Activated CD8-positive, alpha-beta memory T cell treated with anti-CD3 and anti-CD28 coated beads for 24 hours (primary cell): ENCODE results near the gene PIANP.

Experiments used
- DNase-seq: peaks from one replicate; pipeline ENCODE4 v3.0.0-alpha.2; 2020

PIANP gene

GRCh38 chr12:6701078-6701768, 608 bp upstream of the PIANP start:
- no peak for DNase-seq

GRCh38 chr12:6699989-6700645, 498 bp downstream of the PIANP start:
- DNase-seq, result peak; percentile 65

- DNase-seq, result no peak
These were observed 1.2 kb downstream of the PIANP start for GRCh38 chr12:6699259-6699988.

GRCh38 chr12:6698352-6699046, 2.1 kb downstream of the PIANP start:
- no peak for DNase-seq

- no peak for DNase-seq
These were observed 2.8 kb downstream of the PIANP start for GRCh38 chr12:6697584-6698351.

GRCh38 chr12:6696690-6697583, 3.7 kb downstream of the PIANP start:
- DNase-seq, result no peak

GRCh38 chr12:6695313-6696045, 5.1 kb downstream of the PIANP start:
- DNase-seq, result no peak

GRCh38 chr12:6694701-6695100, 5.9 kb downstream of the PIANP start:
- DNase-seq, result no peak

GRCh38 chr12:6693832-6694355, 6.7 kb downstream of the PIANP start:
- DNase-seq, result no peak

GRCh38 chr12:6692888-6693287, 7.7 kb downstream of the PIANP start:
- DNase-seq, result no peak

GRCh38 chr12:6691473-6691872, 9.1 kb downstream of the PIANP start:
- DNase-seq, result no peak

- DNase-seq, result peak; percentile 93
These were observed 11.4 kb downstream of the PIANP start, which contains the start of gene ZNF384 for GRCh38 chr12:6688999-6689882. Gene ZNF384, minus strand, starts transcription at chr12:6689375. Its CDS starts 9,855 bp downstream, at chr12:6679520.

- no peak for DNase-seq
These were observed 12.0 kb downstream of the PIANP start for GRCh38 chr12:6688543-6688998.

- DNase-seq, result no peak
These were observed 14.8 kb downstream of the PIANP start for GRCh38 chr12:6685814-6686213.

- no peak for DNase-seq
These were observed 16.0 kb downstream of the PIANP start for GRCh38 chr12:6684609-6685008.

GRCh38 chr12:6676962-6677361, 23.7 kb downstream of the PIANP start:
- DNase-seq, result no peak

- no peak for DNase-seq
These were observed 28.5 kb downstream of the PIANP start for GRCh38 chr12:6672143-6672542.

- DNase-seq, result no peak
These were observed 32.9 kb downstream of the PIANP start for GRCh38 chr12:6667559-6668210.

- DNase-seq, result no peak
These were observed 34.4 kb downstream of the PIANP start for GRCh38 chr12:6666211-6666610.
